Thymus (tissue), 11 donors: Measurements from ENCODE around the gene SYNPO. TPM values are rescaled to one million over a fixed set of nuclear protein-coding genes. Genes with fewer than 3 reads are reported as not detected.
A peak's percentile ranks its signal among the peaks of the same experiment; 100 is the strongest.

ENCODE experiments used
- DNase-seq, 9 donors: peaks; one replicate each; pipeline ENCODE4 v3.0.0-alpha.2; 2013; ENCODE audit warnings: low spot score in 9 of 9, low read depth in 6 of 9, missing footprints in 1 of 9
- H3K27ac ChIP-seq, 2 donors: one replicate each; pipeline ENCODE4 v1.5.1; 2013; ENCODE audit warnings: control low read depth in 1 of 2, low read depth in 1 of 2, low read length in 1 of 2, mild to moderate bottlenecking in 1 of 2, moderate library complexity in 1 of 2
- H3K27me3 ChIP-seq, 2 donors: one replicate each; pipeline ENCODE4 v1.5.1; 2013; ENCODE audit warnings: low read length in 1 of 2; ENCODE audit not compliant: control insufficient read depth in 2 of 2, insufficient read depth in 1 of 2
- H3K36me3 ChIP-seq, 2 donors: one replicate each; pipeline ENCODE4 v1.5.1; 2013; ENCODE audit warnings: low read length in 1 of 2, mild to moderate bottlenecking in 1 of 2, moderate library complexity in 1 of 2; ENCODE audit not compliant: control insufficient read depth in 2 of 2, insufficient read depth in 2 of 2
- H3K4me1 ChIP-seq, 2 donors: one replicate each; pipeline ENCODE4 v1.5.1; 2013; ENCODE audit warnings: low read length in 2 of 2; ENCODE audit not compliant: control insufficient read depth in 2 of 2, insufficient read depth in 2 of 2
- H3K4me3 ChIP-seq, 2 donors: one replicate each; pipeline ENCODE4 v1.5.1; 2013; ENCODE audit warnings: low read length in 2 of 2, control low read depth in 1 of 2, mild to moderate bottlenecking in 1 of 2
- H3K9me3 ChIP-seq, 2 donors: one replicate each; pipeline ENCODE4 v1.5.1; 2013; ENCODE audit warnings: low read length in 1 of 2, mild to moderate bottlenecking in 1 of 2; ENCODE audit not compliant: control insufficient read depth in 2 of 2, insufficient read depth in 1 of 2
- whole genome bisulfite sequencing: extraction: QIAGEN DNeasy Blood & Tissue Kit; methylation state at CpG from one replicate; pipeline ENCODE4 v1.1.7; 2013; 5-methylcytosine and 5-hydroxymethylcytosine counted together
- polyA plus RNA-seq: library from polyadenylated mRNA; stranded (reverse); fragments of 200-250 nt; gene quantifications from one replicate; pipeline ENCODE4 v1.2.3, GENCODE V29; 2013
- total RNA-seq: library from RNA; stranded (reverse); fragments of 120-200 nt; gene quantifications from one replicate; pipeline ENCODE4 v1.2.4, GENCODE V29; 2013
- donor health status: healthy.

The SYNPO gene
- total and polyA plus RNA-seq, 2 donors, result 1.5 to 10.0 TPM

DNA sequence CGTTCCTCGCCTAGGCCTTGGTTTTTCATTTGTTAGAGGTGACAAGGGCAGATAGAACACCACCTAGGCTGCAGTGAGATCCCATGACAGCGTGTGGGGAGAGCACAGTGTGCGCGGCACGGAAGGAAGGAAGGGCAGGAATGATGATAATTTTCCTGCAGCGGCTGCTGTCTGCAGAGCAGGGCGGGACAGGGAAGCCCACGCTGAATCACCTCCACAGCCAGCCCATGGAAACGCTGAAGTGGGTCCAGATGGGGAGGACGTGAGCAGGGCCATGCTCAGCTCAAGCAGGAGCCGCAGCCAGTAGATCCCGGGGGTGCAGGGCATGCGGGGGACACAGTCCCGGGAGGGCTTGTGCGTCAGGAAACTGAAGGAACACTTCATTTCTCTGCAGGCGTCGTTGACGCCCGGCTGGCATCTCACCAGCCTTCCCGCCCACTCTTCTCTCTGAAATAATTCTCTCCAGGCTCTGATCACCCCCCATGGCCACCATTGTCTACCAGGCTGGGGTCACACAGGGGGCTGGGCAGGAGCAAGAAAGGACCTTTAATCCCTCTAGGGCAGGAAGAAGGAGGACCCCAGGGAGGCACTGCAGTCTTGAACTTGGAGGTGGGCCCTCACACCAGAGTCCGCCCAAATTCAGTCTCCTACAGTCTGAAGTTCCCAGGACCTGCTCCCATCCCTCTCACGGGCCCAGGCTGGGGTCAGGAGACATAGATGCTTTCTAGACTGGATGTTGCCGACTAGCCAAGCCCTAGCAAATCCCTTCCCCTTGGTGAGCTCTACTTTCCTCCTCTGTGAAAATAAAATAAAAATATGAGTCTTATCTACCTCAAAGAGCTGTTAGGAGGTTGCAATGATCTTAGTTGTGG, 20.9 kb upstream of the SYNPO start:
- Histone ChIP-seq H3K27me3 (peaks cover 3 to 28% of the 10 kb centered on the region in 2 donors), H3K27ac (no peak overlapping the region), H3K36me3 (no peaks in the 10 kb centered on the region), H3K4me1 (peaks cover 0 to 19% of the 10 kb centered on the region in 2 donors), H3K4me3 (no peak overlapping the region), H3K9me3 (no peaks in the 10 kb centered on the region)
- no peak for DNase-seq
- 92% methylated on average over 24 of the region's 24 CpGs for WGBS

DNA sequence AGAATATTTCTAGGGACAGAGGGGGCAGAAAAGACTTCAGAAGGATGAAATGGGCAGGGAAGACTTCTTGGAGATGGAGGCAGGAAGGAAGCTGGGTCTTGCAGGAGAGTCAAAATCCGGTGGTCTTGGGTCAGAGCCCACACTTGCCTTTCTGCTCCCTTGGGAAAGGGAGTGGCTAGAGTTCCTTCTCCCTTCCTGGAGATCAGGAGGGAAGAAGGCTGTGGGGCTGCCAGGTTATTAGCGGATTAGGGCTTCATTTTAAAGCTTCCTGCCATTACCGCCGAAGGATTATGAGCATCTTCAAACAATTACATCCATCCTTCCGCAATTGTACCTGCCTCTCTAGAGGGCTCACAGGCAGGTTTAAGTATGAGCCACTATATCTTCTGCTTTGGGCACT, 19.2 kb upstream of the SYNPO start:
- no peak overlapping the region for H3K4me3 ChIP-seq
- no peak overlapping the region for H3K27ac ChIP-seq
- no peaks in the 10 kb centered on the region for H3K9me3 ChIP-seq
- H3K4me1 ChIP-seq, result peaks cover 4 to 17% of the 10 kb centered on the region in 2 donors
- H3K36me3 ChIP-seq, result no peaks in the 10 kb centered on the region
- DNase-seq, result no peak
- peaks cover 12 to 38% of the 10 kb centered on the region in 2 donors for H3K27me3 ChIP-seq
- 83% methylated on average over 5 of the region's 5 CpGs for WGBS

DNA sequence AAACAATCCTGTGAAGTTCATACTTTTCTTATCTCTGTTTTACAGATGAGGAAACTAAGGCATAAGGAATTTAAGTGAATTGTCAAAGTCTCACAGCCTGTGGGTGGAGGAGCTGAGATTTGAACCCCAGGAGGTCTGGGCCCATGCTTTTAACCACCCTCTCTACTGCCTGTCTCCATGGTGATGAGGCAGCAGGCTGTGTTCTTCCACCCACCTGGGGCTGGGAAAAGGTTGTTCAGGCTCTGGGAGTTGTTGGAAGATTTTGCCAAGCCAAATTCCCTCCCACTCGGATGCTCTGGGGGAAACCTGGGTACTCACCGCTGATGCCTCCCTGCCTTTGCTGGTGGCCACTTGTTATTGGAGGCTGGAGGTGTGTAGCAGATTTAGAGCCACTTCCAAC, 18.3 kb upstream of the SYNPO start:
- DNase-seq, result no peak
- H3K27me3 ChIP-seq, result peaks cover 12 to 47% of the 10 kb centered on the region in 2 donors
- no peaks in the 10 kb centered on the region for H3K36me3 ChIP-seq
- no peak overlapping the region for H3K4me3 ChIP-seq
- WGBS, result 98% methylated on average over 2 of the region's 2 CpGs
- H3K4me1 ChIP-seq, result peaks cover 4 to 16% of the 10 kb centered on the region in 2 donors
- no peak overlapping the region for H3K27ac ChIP-seq
- H3K9me3 ChIP-seq, result no peaks in the 10 kb centered on the region

DNA sequence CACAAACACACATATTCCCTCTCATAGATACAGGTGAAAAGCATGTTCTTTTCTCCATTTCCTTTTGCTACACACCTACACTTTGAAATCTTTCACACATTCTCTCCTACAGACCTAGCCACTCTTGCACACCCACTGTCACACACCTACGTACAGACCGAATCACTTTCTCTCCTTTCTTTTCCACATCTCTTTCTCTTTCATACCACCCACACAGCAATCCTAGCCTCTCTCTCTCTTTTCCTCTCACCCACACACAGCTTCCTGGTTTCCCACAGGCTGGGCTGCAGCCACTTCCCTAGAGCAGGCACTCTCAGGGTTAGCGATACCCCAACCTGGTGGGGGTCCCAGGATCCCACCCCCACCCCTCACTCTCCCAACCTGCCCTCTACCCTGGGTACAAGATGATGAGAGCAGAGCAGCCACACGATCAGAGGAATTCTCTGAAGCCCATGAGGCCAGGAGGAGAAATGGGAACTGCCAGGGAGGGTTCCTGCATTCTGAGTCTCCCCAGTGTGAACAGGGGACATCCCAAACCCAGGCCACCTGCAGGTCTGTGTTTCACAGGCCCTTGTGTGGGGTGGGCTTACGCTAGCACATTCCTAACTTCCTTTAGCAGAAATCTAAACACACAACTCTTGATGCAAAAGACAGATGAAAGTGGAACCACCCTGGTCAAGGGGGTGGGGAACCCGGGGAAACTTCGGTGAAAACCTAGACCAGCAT, 17.1 kb upstream of the SYNPO start:
- Histone ChIP-seq H3K9me3 (no peaks in the 10 kb centered on the region), H3K4me3 (no peak overlapping the region), H3K4me1 (peaks cover 5 to 16% of the 10 kb centered on the region in 2 donors), H3K36me3 (no peaks in the 10 kb centered on the region), H3K27ac (peak overlapping the region in 1 of 2 donors; percentile 3), H3K27me3 (peaks cover 12 to 47% of the 10 kb centered on the region in 2 donors)
- DNase-seq, result peak in 1 of 9 donors; percentile 23
- 64% methylated on average over 7 of the region's 7 CpGs for WGBS

DNA sequence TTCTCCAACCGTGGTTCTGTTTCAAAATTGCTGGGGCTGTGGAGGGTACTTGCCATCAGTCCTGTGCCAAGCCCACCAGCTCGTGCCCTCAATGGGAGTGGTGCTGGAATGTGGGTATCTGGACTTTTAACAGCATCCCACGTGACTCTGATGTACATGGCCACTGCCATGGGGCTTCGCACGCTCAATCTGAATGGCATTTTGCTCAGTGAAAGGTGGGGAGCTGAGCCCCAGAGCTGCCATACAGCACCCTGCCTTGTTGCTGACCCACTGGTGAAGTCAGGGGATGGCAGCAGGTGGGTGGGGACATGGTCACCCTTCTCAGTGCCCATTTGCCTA, 16.6 kb upstream of the SYNPO start:
- WGBS, result 79% methylated on average over 5 of the region's 5 CpGs
- H3K9me3 ChIP-seq, result no peaks in the 10 kb centered on the region
- H3K27ac ChIP-seq, result no peak overlapping the region
- H3K27me3 ChIP-seq, result peaks cover 12 to 47% of the 10 kb centered on the region in 2 donors
- H3K36me3 ChIP-seq, result no peaks in the 10 kb centered on the region
- H3K4me1 ChIP-seq, result peaks cover 5 to 16% of the 10 kb centered on the region in 2 donors
- no peak for DNase-seq
- no peak overlapping the region for H3K4me3 ChIP-seq

DNA sequence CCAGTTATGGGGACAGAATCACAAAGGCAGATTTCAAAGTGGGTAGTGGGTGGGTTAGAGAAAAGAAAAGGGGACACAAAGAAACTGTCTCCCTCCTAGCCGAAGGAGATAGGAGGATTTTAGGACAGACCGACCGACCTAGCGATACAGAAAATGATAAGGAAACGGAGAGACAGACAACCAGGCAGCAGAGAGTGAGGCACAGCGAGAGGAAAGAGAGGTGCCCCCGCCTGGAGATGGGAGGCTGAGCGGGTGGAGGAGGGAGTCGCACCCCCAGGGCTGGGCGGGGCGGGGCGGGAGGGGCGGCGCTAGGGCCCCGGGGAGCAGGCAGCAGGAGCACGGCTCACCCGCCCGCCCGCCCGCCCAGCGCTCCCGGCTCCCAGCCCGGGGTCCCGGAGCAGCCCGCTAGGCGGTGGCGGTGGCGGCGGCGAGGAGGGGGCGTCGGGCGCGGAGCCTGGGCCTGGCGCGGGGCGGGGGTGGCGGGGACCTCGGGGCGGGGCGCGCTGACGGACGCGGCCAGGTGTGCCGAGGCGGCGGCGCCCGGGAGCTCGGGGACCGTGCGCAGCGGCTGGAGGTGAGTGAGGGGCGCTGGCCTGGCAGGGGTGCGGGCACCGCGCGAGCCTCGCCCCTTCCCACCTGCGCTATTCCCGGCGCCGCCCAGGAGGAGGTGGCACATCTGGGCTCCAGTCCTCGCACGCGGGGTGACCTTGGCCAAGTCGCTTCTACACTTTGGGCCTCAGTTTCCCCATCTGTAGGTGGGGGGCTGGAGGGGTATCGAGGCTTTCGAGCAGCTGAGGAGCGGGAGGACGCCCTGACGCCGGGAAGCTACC, 15.9 kb upstream of the SYNPO start:
- Histone ChIP-seq H3K36me3 (no peaks in the 10 kb centered on the region), H3K4me3 (peak overlapping the region; percentile 36 to 51), H3K27ac (peak overlapping the region in 1 of 2 donors; percentile 38), H3K27me3 (peaks cover 12 to 47% of the 10 kb centered on the region in 2 donors), H3K4me1 (peaks cover 5 to 16% of the 10 kb centered on the region in 2 donors), H3K9me3 (no peaks in the 10 kb centered on the region)
- DNase-seq, result peak in 5 of 9 donors; percentile 15 to 45 (median 21)
- 6% methylated on average over 74 of the region's 74 CpGs for WGBS

DNA sequence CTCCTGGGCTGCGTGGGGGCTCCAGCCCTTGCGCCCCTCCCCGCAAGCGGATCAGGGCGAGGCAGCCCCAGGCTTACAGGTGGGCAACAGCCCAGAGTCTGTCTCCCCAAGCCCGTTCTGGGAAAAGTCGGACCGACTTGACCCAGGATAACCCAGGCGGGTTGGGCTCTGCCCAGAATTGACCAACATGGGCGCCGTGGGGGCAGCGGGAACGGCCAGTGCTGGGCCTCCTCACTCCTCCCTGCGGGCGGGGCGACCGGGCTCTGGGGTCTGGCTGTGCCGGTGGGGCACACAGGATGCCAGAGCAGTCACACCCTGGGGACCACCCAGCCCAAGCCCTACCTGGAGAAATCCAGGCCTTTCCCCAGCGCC, 15.3 kb upstream of the SYNPO start:
- Histone ChIP-seq H3K27ac (no peak overlapping the region), H3K27me3 (peaks cover 12 to 47% of the 10 kb centered on the region in 2 donors), H3K4me3 (peak overlapping the region; percentile 36 to 51), H3K9me3 (no peaks in the 10 kb centered on the region), H3K4me1 (peaks cover 5 to 16% of the 10 kb centered on the region in 2 donors), H3K36me3 (no peaks in the 10 kb centered on the region)
- 49% methylated on average over 19 of the region's 19 CpGs for WGBS
- DNase-seq, result no peak

DNA sequence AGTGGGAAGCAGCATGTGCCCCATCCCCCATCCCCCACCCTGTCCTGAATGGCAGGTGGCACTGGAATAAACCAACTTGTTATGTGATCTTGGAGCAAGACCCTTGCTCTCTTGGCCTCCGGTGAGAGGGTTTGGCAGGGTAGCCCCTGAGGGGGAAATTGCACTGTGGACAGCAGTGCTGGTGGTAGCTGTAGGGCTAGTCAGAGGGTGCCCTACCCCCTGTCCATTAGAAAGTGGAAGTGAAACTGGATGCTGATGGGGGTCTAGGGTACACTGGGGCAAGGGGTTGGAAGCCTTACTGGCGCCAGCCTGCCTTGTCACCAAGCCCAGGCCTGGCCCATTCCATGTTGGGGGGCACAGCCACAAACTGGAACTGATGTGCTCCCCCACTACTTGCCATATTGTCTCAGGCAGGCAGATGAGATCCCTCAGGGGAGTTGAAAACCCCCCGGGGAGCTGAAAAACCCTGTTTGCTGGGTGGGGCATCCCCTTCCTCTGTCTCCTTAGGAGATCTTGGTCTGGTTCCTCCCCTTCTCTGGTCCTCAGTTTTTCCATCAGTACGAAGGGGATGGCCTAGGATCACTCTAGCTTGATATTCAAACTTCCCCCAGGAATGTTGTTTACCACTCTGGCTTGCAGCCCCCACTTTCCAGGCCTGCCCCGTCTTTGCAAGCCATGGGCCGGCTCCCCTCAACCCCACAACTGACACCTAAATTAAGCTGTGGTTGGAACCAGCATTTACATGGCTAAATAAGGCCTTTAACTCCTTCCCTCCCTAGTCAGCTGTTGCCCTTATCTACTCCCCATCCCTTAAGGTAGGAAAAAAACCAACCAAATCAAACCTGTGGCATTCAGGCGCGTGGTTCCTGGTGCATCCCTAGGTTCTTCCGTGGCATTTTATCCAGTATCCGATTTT, 14.4 kb upstream of the SYNPO start:
- Histone ChIP-seq H3K4me3 (peak overlapping the region in 1 of 2 donors; percentile 36), H3K4me1 (peaks cover 5 to 16% of the 10 kb centered on the region in 2 donors), H3K9me3 (no peaks in the 10 kb centered on the region), H3K36me3 (no peaks in the 10 kb centered on the region), H3K27ac (no peak overlapping the region), H3K27me3 (peaks cover 12 to 47% of the 10 kb centered on the region in 2 donors)
- 77% methylated on average over 10 of the region's 10 CpGs for WGBS
- no peak for DNase-seq
